Dermis microvascular lymphatic vessel endothelial cell (primary cell): Measurements from ENCODE around the gene IGSF23. TPM values are rescaled to one million over a fixed set of nuclear protein-coding genes. Genes with fewer than 3 reads are reported as not detected.
"Not testable (repeated sequence)": the region's sequence is repeated elsewhere in the genome, so short reads cannot be mapped to it uniquely, and the experiment has no call there.

ENCODE experiments used
- DNase-seq, 2 donors: peaks; one replicate each; pipeline versions ENCODE4 v3.0.0 to v3.0.0-alpha.2; 2010; ENCODE audit warnings: low read depth in 2 of 2
- total RNA-seq: library from RNA; depleted of rRNA; stranded (reverse); fragments of >200 nt; gene quantifications from 2 replicates; pipeline ENCODE4 v1.2.1, GENCODE V29; 2014

Gene IGSF23
- total RNA-seq, 1 donor from 2014 or later = 0.13 TPM

DNA sequence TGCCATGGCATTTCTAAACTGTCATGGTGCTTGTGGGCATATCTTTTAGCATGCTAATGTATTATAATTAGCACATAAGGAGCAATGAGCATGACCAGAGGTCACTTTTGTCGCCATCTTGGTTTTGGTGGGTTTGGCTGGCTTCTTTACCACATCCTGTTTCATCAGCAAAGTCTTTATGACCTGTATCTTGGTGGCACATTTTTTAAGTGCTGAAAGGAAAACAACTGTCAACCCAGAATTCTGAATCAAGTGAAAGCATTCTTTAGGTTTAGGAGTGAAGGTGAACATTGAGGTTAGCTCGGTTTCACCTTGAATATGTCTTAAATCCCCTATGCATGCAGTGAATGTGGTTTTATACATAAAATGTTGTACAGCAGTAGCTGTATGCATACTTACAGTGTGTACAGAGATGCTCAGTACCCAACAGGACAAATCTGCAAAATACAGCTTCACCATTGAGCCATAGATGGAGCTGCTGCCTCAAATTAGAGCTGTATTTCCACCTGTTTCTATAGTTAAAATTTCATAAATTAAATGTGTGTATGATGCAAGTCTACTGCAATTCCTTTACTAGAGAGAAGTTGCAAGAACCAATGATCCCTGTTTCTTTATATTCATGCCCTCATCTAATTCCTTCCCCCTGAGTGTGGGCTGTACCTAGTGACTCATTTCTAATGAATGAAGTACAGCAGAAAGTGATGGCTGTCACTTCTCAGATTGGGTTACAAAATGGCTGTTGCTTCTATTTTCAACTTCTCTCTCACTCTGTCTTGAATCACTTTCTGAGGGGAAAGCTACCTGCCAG, 25.2 kb upstream of the IGSF23 start:
- peak; percentile 29 to 65 for DNase-seq

DNA sequence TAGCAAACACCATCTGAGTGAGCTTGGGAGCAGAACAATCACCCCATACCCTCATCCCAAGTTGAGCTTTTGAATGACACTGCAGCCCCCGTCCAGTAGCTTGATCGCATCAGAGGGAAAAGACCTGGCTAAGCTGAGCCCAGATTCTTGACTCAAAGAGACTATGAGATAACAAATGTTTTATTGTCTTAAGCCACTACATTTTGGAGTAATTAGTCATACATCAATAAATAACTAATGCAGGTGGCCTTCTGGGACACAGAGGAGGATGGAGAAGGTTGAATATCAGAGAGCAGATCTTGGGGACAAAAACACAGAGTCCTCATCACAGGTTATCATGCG, 24.6 kb upstream of the IGSF23 start:
- DNase-seq = no peak

DNA sequence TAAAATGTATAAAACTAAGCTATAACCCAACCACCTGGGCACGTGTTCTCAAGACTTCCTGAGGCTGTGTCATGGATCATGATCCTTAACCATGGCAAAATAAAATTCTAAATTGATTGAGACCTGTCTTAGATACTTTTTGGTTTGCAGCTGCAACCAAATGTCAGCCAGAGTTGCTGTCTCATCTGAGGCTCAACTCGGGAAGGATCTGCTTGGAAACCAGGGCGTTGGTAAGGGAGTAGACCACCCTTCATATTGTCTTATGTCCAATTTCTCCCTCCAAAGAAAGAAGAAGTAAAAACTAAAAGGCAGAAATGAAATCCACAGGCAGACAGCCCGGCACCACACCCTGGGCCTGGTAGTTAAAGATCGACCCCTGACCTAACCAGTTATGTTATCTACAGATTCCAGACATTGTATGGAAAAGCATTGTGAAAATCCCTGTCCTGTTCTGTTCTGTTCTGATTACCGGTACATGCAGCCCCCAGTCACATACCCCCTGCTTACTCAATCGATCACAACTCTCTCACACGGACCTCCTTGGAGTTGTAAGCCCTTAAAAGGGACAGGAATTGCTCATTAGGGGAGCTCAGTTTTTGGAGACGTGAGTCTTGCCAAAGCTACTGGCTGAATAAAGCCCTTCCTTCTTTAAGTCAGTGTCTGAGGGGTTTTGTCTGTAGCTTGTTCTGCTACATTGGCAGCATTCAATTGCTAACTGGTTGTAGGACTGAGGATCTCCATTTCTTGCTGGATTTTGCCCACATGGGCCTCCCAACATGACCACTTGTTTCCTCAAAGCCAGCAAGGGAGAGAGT, 22.9 kb upstream of the IGSF23 start:
- no peak for DNase-seq

DNA sequence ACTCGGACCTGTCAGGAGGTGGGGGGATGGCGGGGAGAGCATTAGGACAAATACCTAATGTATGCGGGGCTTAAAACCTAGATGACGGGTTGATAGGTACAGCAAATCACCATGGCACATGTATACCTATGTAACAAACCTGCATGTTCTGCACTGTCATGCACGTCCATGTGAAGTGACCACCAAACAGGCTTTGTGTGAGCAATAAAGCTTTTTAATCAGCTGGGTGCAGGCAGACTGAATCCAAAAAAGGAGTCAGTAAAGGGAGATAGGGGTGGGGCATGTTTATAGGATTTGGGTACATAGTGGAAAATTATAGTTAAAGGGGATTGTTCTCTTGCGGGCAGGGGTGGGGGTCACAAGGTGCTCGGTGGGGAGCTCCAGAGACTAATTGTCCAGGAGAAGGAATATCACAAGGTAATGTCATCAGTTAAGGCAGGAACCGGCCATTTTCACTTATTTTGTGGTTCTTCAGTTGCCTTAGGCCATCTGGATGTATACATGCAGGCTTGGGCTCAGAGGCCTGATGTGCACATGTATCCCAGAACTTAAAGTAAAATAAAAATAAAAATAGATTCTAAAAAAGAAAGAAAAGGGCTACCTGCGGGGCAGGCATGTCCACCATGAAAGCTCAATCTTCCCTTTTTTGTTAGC, 21.9 kb upstream of the IGSF23 start:
- DNase-seq = not testable (repeated sequence)

DNA sequence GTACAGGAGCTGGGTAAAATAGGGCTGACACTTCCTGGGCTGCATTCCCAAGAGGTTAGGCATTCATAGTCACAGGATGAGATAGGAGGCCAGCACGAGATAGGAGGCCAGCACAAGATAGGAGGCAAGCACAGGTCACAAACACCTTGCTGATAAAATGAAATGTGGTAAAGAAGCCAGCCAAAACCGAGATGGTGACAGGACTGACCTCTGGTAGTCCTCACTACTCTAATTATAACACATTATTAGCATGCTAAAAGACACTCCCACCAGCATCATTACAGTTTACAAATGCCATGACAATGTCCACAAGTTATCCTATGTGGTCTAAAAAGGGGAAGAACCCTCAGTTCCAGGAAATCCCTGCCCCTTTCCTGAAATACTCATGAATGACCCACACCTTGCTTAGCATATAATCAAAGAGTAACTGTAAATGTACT, 20.9 kb upstream of the IGSF23 start:
- no peak for DNase-seq

DNA sequence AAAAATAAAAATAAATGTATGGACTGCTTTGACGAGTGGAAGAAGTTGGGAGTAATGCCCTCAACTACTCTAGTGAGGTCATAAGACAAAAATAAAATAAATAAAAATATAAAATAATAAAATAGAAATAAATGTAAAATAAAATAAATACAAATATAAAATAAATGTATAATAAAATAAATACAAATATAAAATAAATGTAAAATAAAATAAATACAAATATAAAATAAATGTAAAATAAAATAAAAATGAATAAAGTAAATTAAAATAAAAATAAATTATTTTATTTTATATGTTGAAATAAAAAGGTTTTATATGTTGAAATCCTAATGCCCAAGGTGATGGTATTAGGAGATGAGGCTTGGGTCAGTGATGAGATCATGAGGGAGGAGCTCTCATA, 20.1 kb upstream of the IGSF23 start:
- DNase-seq = no peak

DNA sequence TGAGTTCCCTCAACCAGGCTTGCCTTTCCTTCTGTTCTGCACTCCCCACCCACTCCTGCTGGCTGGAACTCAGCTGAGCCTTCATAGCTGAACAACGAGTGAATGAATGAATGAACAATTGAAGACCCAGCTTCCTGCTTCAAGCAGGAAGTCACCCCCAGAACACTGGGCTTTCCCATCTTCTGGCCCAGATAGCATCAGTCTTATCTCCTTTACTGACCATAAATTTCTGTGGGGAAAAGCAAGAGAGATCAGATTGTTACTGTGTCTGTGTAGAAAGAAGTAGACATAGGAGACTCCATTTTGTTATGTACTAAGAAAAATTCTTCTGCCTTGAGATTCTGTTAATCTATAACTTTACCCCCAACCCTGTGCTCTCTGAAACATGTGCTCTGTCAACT, 19.5 kb upstream of the IGSF23 start:
- DNase-seq = not testable (repeated sequence)

DNA sequence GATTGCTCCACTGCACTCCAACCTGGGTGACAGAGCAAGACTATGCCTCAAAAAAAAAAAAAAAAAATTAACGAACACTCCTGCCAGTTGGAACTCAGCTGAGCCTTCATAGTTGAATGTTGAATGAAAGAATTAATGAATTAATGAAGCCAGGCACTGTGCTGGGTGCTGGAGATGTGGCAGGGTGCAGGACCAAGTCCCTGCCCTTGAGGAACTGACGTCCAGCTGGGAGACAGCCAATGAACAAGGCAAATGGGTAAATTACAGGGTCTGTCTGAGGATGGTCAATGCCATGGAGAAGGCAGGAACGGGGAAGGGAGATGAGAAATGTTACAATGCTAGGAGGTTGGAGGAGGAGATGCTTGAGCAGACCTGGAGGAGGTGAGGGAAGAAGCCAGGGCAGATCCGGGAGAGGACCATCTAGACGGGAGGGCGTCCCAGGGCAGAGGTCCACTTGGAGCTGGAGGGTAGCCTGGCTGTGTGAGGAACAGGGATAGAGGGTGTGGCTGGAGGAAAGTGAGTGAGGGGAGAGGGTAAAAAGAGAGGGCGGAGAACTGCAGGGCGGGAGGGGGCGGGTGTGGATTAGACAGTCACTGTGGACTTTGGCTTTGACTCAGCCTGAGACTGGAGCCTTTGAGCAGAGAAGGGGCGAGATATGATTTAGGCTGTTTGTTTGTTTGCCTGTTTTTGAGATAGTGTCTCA, 16.8 kb upstream of the IGSF23 start:
- no peak for DNase-seq

DNA sequence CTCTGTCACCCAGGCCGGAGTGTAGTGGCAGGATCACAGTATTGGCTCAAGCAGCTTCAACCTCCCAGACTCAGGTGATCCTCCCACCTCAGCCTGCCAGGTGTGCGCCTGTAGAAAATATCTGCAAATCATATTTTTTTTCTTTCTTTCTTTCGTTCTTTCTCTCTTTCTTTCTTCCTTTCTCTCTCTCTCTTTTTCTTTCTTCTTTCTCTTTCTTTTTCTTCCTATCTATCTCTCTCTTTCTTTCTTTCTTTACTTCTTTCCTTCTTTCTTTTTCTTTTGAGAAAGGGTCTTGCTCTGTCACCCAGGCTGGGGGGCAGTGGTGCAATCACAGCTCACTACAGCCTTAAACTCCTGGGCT, 16.3 kb upstream of the IGSF23 start:
- DNase-seq = no peak

DNA sequence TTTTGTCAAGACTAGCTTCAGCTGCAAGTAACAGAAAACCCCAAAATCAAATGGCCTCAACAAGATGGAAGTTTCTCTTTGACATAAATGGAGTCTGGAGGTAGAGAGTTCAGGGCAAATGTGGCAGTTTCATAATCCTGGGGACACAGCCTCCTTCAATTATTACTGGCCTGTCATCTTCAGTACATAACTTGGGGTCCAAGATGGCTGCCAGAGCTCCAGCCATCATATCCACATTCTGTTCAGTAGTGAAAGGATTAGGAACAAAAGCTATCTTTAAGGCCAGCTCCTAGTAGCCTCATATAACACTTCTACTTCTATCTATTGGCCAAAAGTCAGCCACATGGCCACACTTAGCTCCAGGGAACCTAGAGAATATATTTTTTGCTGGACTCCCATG, 15.0 kb upstream of the IGSF23 start:
- no peak for DNase-seq

DNA sequence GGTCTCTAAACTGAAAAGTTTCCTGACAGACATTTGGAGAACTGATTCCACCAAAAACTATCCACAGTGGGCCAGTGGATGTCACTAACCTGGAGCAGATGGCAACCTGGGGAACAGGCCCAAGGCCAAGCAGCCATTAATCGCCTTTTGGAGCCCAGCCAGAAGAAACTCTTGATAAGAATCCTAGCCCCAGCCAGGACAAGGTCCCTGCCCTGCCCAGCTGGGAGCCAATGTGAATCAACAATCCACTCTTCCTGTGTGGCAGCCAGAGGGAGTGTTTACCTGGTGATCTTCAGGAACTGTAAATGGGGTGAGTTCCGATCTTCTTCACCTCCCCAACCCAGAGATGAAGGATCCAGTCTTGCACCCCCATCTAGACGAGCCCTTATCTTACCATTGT, 14.5 kb upstream of the IGSF23 start:
- no peak for DNase-seq

DNA sequence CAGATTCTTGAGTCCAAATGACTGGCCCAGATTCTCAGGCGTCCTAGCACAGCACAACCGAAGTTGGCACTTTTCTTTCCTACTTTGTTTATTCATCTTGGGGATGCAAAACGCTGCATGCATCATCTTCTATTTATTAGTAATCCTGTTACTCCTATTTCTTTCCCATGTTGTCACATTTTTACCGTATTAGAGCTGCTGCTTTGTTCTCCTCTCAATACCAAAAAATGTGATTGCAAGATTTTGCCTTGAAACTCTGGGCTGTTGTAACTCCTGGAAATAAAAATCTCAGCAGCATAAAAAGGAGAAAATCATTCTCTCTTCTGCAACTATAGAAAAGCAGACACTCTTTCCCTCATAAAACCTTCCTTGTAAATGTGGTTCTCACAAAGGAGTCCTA, 12.9 kb upstream of the IGSF23 start:
- no peak for DNase-seq

DNA sequence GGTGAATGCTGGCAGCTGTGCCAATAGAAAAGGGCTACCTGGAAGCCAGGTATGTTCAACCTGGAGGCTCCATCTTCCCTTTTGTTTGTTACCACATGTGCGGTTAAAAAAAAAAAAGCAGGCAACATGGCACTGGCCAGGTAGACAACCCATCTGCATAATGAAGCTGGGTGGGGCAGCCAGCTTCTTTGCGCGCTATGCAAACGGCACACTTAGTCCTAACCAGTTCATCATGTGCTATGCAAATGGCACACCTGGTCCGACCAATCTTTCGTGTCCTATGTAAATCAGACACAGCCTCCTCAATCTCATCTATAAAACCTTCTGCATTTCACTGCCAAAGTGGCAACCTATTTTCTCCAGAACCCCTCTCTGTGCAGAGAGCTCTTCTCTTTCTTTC, 11.3 kb upstream of the IGSF23 start:
- no peak for DNase-seq

DNA sequence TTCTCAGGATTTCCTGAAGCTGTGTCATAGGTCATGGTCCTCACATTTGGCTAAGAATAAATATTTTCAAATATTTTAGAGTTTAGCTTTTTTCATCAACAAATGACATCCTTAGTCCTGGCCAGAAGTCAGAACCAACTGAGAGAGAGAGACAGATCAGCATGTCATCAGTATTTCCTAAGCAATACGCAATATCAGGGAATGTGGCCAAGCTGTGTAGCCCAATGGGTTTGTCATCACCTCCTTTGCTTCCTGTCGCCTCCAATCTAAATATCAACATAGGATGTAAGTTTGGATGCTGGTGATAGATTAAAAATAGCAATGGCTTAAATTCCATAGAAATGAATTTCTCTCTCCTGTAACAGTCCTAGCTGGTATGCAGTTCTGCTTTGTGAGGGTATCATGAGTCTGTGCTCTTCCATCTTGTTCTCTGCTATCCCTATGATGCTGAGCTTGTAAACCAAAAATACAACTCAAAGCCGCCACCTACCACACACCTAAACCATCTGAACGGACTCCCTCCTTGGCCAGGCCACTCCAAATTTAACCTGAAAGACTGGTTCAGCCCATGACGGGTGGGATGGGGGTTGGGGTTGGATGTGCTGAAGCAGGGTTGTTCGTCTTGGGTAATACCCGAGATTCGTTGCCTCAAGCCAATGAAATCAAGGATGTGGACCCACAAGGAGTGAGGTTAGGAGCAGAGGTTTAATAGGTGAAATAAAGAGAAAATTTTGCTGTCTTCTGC, 10.0 kb upstream of the IGSF23 start:
- peak; percentile 98 to 99 for DNase-seq

DNA sequence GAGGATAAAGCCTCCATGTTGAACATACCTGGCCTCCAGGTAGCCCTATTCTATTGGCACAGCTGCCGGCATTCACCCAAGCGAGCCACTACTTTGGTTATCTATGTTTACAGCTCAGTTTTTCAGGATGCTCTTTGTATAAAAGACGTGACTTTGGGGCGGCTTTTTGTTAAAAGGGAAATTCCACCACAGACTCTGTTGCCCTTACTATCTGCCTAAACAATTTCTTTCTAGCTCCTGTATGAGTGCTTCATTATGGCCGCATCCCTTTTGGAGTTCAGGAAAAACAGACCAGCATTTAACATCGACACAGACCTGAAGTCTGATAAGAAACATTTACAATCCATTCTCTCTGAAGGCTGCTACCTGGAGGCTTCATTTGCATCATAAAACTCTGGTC, 9.1 kb upstream of the IGSF23 start:
- DNase-seq = peak in 1 of 2 donors; percentile 50

DNA sequence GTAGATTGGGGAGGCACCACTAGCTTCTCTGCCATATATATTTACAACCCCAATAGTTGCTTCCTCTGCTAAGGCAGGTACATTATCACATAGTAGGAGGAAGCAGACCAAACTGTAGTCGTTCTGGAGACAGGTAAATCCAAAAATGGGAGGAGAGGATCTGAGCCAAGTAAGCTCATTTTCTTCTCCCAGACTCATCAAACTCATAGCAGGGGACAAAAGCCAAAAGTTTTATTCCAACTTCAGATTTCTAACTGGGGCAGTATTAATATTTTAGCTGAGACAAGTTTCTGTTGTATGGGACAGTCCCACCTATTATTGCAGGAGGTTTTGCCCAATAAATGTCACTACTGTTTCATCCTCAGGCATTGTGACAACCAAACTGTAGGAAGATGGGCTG, 7.8 kb upstream of the IGSF23 start:
- no peak for DNase-seq

DNA sequence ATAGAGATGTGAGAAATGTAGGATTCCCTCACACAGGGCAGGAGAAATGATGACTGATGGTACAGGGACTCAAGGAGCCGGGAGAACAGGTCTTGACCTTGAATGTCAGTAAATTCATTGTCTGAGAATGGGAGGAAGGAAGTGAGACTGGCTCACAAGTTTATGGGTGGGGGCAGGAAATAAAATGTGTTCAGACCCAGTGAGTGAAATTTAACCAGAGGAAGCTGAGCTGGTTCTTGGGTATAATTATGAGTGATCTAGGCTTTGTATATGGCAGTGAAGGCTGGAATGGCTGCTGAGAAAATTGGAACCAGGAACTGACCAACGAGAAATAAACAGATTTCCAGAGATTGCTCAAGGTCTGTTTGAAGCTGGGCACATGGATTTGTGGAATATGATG, 6.3 kb upstream of the IGSF23 start:
- DNase-seq = peak in 1 of 2 donors; percentile 94

DNA sequence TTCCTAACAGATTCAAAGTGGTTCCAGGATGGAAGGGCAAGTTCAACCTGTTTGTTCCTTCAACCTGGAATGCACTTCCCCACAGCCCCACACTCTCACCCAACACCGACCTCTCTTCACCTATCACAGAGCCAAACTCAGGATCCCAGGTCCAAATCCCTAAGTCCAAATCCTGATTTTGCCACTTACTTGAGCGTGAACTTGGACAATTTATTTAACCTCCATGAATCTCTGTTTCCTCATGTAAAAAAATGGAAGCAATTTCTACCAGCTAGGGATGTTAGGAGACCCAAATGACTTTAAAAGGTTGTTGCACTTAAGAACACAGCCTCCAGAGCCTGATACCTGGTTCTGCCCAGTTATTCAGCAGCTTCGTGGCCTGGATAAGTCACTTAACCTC, 5.4 kb upstream of the IGSF23 start:
- DNase-seq = no peak

DNA sequence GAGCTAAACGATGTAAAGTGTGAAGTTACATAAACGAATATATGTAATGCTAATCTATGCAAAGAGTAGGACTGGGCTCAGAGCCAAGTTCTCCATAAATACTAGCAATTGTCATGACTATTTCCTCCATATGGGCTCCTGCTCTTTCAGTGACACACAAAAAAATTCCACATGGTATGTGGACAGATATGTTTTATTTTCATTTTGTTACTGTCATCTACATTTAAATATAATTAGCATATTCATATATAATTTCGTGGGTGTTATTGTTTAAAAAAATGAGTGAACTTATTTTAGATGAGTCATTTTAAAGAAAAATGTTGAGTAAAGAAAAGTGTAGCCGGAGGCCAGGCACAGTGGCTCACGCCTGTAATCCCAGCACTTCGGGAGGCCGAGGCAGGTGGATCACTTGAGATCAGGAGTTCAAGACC, 5.0 kb upstream of the IGSF23 start:
- DNase-seq = peak; percentile 29 to 87

DNA sequence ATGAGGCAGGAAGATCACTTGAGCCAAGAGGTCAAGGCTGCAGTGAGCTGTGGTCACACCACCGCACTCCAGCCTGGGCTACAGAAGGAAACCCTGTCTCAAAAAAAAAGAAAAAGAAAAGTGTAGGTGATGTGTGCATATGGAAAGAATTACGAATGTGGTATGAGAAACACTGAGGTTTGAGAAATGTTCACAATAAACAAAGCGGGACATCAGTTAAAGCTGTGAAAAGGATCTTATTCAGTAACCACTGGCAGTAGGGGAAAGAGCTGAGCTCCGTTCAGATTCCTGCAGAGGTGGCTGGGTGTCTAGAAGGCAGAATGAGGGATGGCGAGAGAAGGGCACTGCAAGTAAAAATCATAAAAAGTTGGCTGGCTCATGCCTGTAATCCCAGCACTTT, 4.1 kb upstream of the IGSF23 start:
- no peak for DNase-seq

DNA sequence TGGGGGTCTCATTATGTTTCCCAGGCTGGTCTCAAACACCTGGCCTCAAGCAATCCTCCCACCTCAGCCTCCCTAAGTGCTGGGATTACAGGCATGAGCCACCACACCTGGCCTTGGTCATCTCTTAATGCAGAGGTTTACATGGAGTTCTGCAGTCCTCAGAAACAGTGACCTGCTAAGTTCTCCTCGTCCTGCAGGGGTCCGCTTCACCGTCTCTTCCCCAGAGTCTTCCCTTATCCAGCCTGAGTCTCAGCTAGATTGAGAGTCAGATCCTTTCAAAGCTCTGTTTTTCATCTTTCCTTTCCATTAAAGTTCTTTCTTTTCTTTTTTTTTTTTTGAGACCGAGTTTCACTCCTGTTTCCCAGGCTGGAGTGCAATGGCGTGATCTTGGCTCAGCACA, 2.9 kb upstream of the IGSF23 start:
- DNase-seq = peak in 1 of 2 donors; percentile 60
